ENCODE results near the gene GRPEL1. TPM values are rescaled to one million over a fixed set of nuclear protein-coding genes. Genes with fewer than 3 reads are reported as not detected.

Gene GRPEL1
- total and polyA plus RNA-seq, 2 of the 8 experiments (the other 6 are each of a cell fraction or from before 2014, with no cell fraction given), result 13.5 to 39.9 TPM

DNA sequence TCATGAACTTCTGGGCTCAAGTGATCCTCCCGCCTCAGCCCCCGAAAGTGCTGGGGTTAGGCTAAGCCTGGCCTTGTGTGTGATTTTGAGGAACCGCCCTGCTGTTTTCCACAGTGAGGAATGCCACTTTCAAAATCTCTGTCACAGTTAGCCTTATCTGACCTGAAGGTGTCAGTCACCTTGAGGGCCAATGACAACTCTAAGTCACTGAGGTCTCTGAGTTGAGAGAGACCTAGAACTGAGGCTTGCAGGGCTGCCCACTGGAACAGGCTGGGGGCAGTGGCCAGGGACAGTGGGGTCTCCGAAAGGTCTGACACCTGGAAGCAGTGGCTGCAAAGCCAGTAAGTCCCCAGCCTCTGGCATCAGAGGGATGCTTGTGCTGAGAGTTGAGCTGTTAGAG lies 18.6 kb downstream of the GRPEL1 start (continued):
- TF ChIP-seq SIN3A (conservative IDR thresholded peaks at IDR 0.05 in 1 of 2, IDR thresholded peaks at IDR 0.05 in 1 of 2; ENCODE audit: low read depth in 1 of 2, low read length in 2 of 2) (no peak), E2F6 (IDR thresholded peaks at IDR 0.05) (no peak), MAX (IDR thresholded peaks at IDR 0.05) (no peak)
